Type B pancreatic cell (in vitro differentiated cells): Measurements from ENCODE around the gene NT5C3B. TPM values are rescaled to one million over a fixed set of nuclear protein-coding genes. Genes with fewer than 3 reads are reported as not detected.
A peak's percentile ranks its signal among the peaks of the same experiment; 100 is the strongest.

Source experiments
- DNase-seq: peaks from one replicate; pipeline ENCODE4 v3.0.0; 2021; ENCODE audit warnings: mixed read lengths; ENCODE audit not compliant: unreplicated experiment; ENCODE audit errors: extremely low spot score
- H3K27ac Mint-ChIP-seq: 2 replicates; pipeline ENCODE4 v1.8.0; 2021; ENCODE audit warnings: mild to moderate bottlenecking, mixed read lengths
- H3K27me3 Mint-ChIP-seq: 2 replicates; pipeline ENCODE4 v1.8.0; 2021; ENCODE audit warnings: mixed read lengths
- H3K36me3 Mint-ChIP-seq: 2 replicates; pipeline ENCODE4 v1.8.0; 2021; ENCODE audit warnings: mixed read lengths
- H3K4me1 Mint-ChIP-seq: one replicate; pipeline ENCODE4 v1.8.0; 2021; ENCODE audit warnings: mixed read lengths; ENCODE audit not compliant: unreplicated experiment
- H3K4me3 Mint-ChIP-seq: 2 replicates; pipeline ENCODE4 v1.8.0; 2021; ENCODE audit warnings: mild to moderate bottlenecking, mixed read lengths
- H3K9me3 Mint-ChIP-seq: 2 replicates; pipeline ENCODE4 v1.8.0; 2021; ENCODE audit warnings: mixed read lengths
- CTCF ChIP-seq: fragments of 200-600 bp; sonication (generic); conservative IDR thresholded peaks from 2 replicates; pipeline ENCODE4 v1.5.0; 2021; ENCODE audit warnings: antibody characterized with exemption, mild to moderate bottlenecking
- total RNA-seq: library from RNA; stranded (reverse); gene quantifications from 2 replicates; pipeline ENCODE4 v1.2.1, GENCODE V29; 2021; ENCODE audit warnings: low replicate concordance

The NT5C3B gene
- total RNA-seq, 1 donor from 2014 or later: 74.8 TPM

GRCh38 chr17:41810659-41811548 lies 25.1 kb downstream of the NT5C3B start:
- H3K27me3 Mint-ChIP-seq: no peaks in the 10 kb centered on the region
- H3K4me3 Mint-ChIP-seq: peak overlapping the region; percentile 87
- H3K27ac Mint-ChIP-seq: no peak overlapping the region
- no peaks in the 10 kb centered on the region for H3K9me3 Mint-ChIP-seq
- no peak for DNase-seq
- peaks cover 3% of the 10 kb centered on the region for H3K36me3 Mint-ChIP-seq
- peaks cover 18% of the 10 kb centered on the region for H3K4me1 Mint-ChIP-seq
- TF ChIP-seq CTCF: no peak

GRCh38 chr17:41806685-41807445 lies 29.2 kb downstream of the NT5C3B start:
- Mint-ChIP-seq H3K27me3 (no peaks in the 10 kb centered on the region), H3K9me3 (no peaks in the 10 kb centered on the region), H3K4me1 (peaks cover 14% of the 10 kb centered on the region), H3K36me3 (peaks cover 3% of the 10 kb centered on the region), H3K27ac (no peak overlapping the region), H3K4me3 (no peak overlapping the region)
- no peak for DNase-seq
- no peak for TF ChIP-seq CTCF

- TF ChIP-seq CTCF: no peak
- no peaks in the 10 kb centered on the region for H3K9me3 Mint-ChIP-seq
- H3K4me3 Mint-ChIP-seq: no peak overlapping the region
- H3K27ac Mint-ChIP-seq: peak overlapping the region; percentile 41
- H3K4me1 Mint-ChIP-seq: peaks cover 19% of the 10 kb centered on the region
- DNase-seq: no peak
- H3K36me3 Mint-ChIP-seq: peaks cover 4% of the 10 kb centered on the region
- H3K27me3 Mint-ChIP-seq: no peaks in the 10 kb centered on the region
These were observed 32.7 kb downstream of the NT5C3B start for GRCh38 chr17:41803049-41804020.

DNA sequence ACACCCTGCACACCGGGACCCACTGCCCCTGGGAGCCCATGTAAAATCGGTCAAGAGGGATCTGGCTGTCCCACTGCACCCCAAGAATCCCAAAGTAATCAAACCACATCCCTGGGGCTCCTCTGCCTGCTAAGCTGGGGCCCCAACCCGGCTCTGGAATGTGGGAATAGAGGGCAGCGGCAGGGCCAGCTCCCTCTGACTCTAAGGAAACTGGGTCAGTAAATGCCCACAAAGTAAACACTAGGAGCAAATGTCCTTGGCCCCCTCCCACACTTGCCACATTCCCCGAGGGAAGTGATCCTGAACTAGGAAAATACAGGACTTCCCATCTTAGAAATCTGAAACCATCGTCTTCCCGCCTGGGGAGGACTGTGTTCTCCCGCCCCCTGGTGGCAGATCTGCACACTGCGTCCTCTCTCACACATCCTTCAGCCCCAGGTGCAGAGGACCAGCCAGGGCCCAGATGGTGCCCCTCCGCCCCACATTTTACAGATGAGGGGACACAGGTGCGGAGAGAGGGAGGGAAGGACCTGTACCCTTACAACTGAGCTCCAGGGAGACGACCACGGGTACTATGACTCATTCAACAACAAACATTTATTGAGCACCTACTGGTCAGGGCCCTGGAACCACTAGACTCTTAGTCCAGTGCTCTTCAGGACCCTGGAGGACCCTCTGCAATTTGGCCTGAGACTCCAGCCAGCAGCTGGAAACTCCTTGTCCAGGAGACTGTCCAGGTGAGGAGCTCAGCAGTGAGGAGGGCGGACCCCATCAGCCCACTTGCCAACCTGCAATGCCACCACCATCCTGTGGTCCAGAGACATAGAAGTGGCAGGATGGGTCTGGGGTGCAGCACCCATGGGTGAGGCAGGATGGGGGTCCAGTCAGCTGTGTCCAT lies 34.4 kb downstream of the NT5C3B start:
- Mint-ChIP-seq H3K36me3 (peaks cover 4% of the 10 kb centered on the region), H3K27ac (peak overlapping the region; percentile 98), H3K4me1 (peaks cover 19% of the 10 kb centered on the region), H3K27me3 (no peaks in the 10 kb centered on the region), H3K9me3 (no peaks in the 10 kb centered on the region), H3K4me3 (peak overlapping the region; percentile 80)
- peak; percentile 98 for TF ChIP-seq CTCF
- DNase-seq: peak; percentile 90
